ENCODE results near the gene SPDYE4. TPM values are rescaled to one million over a fixed set of nuclear protein-coding genes. Genes with fewer than 3 reads are reported as not detected.

SPDYE4 gene
- total and polyA plus RNA-seq, 4 donors = not detected

- peaks cover 0 to 2% (median 0%) of the 10 kb centered on the region in 5 donors for H3K4me1 ChIP-seq (ENCODE audit: control insufficient read depth in 5 of 5, insufficient read depth in 5 of 5, low read length in 5 of 5)
- peaks cover 0 to 38% (median 5%) of the 10 kb centered on the region in 3 donors for H3K27me3 ChIP-seq (ENCODE audit: control insufficient read depth in 3 of 3, insufficient read depth in 3 of 3, low read length in 2 of 3)
- ATAC-seq (ENCODE audit: insufficient read depth, low FRiP score) (no peak), DNase-seq (no peak)
- no peak overlapping the region for H3K4me3 ChIP-seq
- 56 to 76% methylated on average over 14 to 15 of the region's 15 CpGs for WGBS, 2 donors
- no peaks in the 10 kb centered on the region for H3K36me3 ChIP-seq (ENCODE audit: control insufficient read depth in 4 of 4, insufficient read depth in 4 of 4, low read length in 4 of 4)
- H3K9me3 ChIP-seq (ENCODE audit: control insufficient read depth in 4 of 4, insufficient read depth in 3 of 4, low read length in 3 of 4) = no peaks in the 10 kb centered on the region
- H3K9ac ChIP-seq (ENCODE audit: insufficient read depth in 1 of 2, low read length in 2 of 2) = no peak overlapping the region
- no peak for TF ChIP-seq CTCF (IDR thresholded peaks at IDR 0.05; ENCODE audit: control extremely low read depth, extremely low read depth)
- no peak overlapping the region for H3K27ac ChIP-seq (ENCODE audit: low read depth in 1 of 2, low read length in 1 of 2)
Observed at GRCh38 chr17:8799570-8800212, 41.3 kb upstream of the SPDYE4 start.

- Histone ChIP-seq H3K36me3 (ENCODE audit: control insufficient read depth in 4 of 4, insufficient read depth in 4 of 4, low read length in 4 of 4) (no peaks in the 10 kb centered on the region), H3K9ac (ENCODE audit: insufficient read depth in 1 of 2, low read length in 2 of 2) (no peak within 1 kb of the TSS), H3K27me3 (ENCODE audit: control insufficient read depth in 3 of 3, insufficient read depth in 3 of 3, low read length in 2 of 3) (peaks cover 0 to 40% (median 5%) of the 10 kb centered on the region in 3 donors), H3K4me3 (no peak within 1 kb of the TSS), H3K27ac (ENCODE audit: low read depth in 1 of 2, low read length in 1 of 2) (no peak within 1 kb of the TSS), H3K4me1 (ENCODE audit: control insufficient read depth in 5 of 5, insufficient read depth in 5 of 5, low read length in 5 of 5) (peaks cover 0 to 2% (median 0%) of the 10 kb centered on the region in 5 donors), H3K9me3 (ENCODE audit: control insufficient read depth in 4 of 4, insufficient read depth in 3 of 4, low read length in 3 of 4) (no peaks in the 10 kb centered on the region)
- no peak for TF ChIP-seq CTCF (IDR thresholded peaks at IDR 0.05; ENCODE audit: control extremely low read depth, extremely low read depth)
- ATAC-seq (ENCODE audit: insufficient read depth, low FRiP score) = peak; percentile 66
- peak in 2 of 3 donors; percentile 35 to 48 for DNase-seq
- 42 to 44% methylated on average over 59 to 62 of the region's 62 CpGs for WGBS, 2 donors
Observed at GRCh38 chr17:8798846-8799569, 40.7 kb upstream of the SPDYE4 start, which contains the start of gene MFSD6L. MFSD6L (minus strand) TSS chr17:8799365; CDS start chr17:8799120, 245 bp downstream.

DNA sequence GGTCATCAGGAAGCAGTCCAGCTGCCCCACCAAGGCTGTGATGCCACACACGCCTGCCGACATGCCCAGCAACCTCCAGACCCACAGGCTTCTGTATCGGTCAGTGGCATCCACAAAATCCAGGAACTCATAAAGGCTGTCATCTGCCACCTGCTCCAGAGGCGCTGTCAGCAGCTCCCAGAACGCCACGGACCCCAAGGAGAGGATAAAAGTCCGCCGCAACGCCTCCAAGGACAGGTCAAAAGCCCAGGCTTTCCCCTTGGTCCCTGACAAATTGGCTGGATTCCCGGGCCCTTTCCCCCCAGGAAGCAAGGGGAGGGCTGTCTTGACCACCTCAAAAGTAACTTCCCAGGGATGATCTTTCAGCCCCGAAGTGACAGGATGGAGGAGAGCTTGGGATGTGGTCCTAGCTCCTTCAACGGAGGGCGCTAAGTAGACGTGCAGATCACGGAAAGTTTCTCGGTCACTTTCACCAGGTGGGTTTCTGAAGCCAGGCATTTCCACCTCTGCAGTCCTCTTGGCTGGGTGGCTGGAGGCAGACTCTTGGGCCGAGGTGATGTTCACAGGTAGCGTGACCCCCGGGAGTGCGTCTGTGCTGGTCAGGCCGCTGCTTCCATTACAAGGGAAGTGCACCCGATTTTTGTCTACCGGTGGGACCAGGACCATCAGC, 40.0 kb upstream of the SPDYE4 start:
- Histone ChIP-seq H3K27me3 (ENCODE audit: control insufficient read depth in 3 of 3, insufficient read depth in 3 of 3, low read length in 2 of 3) (peaks cover 0 to 44% (median 5%) of the 10 kb centered on the region in 3 donors), H3K36me3 (ENCODE audit: control insufficient read depth in 4 of 4, insufficient read depth in 4 of 4, low read length in 4 of 4) (no peaks in the 10 kb centered on the region), H3K27ac (ENCODE audit: low read depth in 1 of 2, low read length in 1 of 2) (no peak overlapping the region), H3K4me1 (ENCODE audit: control insufficient read depth in 5 of 5, insufficient read depth in 5 of 5, low read length in 5 of 5) (peaks cover 0 to 2% (median 0%) of the 10 kb centered on the region in 5 donors), H3K9me3 (ENCODE audit: control insufficient read depth in 4 of 4, insufficient read depth in 3 of 4, low read length in 3 of 4) (no peaks in the 10 kb centered on the region), H3K4me3 (no peak overlapping the region), H3K9ac (ENCODE audit: insufficient read depth in 1 of 2, low read length in 2 of 2) (no peak overlapping the region)
- no peak for TF ChIP-seq CTCF (IDR thresholded peaks at IDR 0.05; ENCODE audit: control extremely low read depth, extremely low read depth)
- no peak for ATAC-seq (ENCODE audit: insufficient read depth, low FRiP score)
- no peak for DNase-seq
- WGBS, 2 donors = 71 to 85% methylated on average over 23 of the region's 23 CpGs
